Caco-2 (cell line): Measurements from ENCODE around the gene MYBPC3. TPM values are rescaled to one million over a fixed set of nuclear protein-coding genes. Genes with fewer than 3 reads are reported as not detected.

Experiments
- Bru-seq: library from RNA; stranded (reverse); fragments of 400-500 nt; gene quantifications from one replicate; lab custom pipeline; 2021; lab: Mats Ljungman, UMichigan
- BruChase-seq, 2 experiments: library from RNA; stranded (reverse); fragments of 400-500 nt; gene quantifications; one replicate each; lab custom pipeline; 2021; lab: Mats Ljungman, UMichigan
- BruUV-seq: library from RNA; stranded (reverse); fragments of 400-500 nt; replicated peaks from 2 replicates; lab custom pipeline; 2021; lab: Mats Ljungman, UMichigan
- CTCF ChIA-PET: fragments of 300-600 bp; sonication (Branson Sonifier 250); formaldehyde crosslinking; loops from one replicate; lab custom pipeline; 2022; ENCODE audit warnings: antibody characterized with exemption; lab: Charles Lee
- POLR2A ChIA-PET: fragments of 300-600 bp; sonication (Branson Sonifier 250); formaldehyde crosslinking; loops from one replicate; lab custom pipeline; 2022; ENCODE audit warnings: antibody characterized with exemption; lab: Charles Lee
- DNase-seq, 2 experiments: peaks; one replicate each; pipeline versions ENCODE4 v3.0.0 to v3.0.0-alpha.2; 2020 to 2022
- H3K27me3 ChIP-seq: replicated peaks from 2 replicates; pipeline ENCODE4 v1.6.0; 2011; ENCODE audit warnings: low read length; ENCODE audit not compliant: control insufficient read depth, insufficient read depth
- H3K36me3 ChIP-seq: 2 replicates; pipeline ENCODE4 v1.5.1; 2011; ENCODE audit warnings: low read length; ENCODE audit not compliant: control insufficient read depth, insufficient read depth
- H3K4me1 ChIP-seq: fragments of 250-450 bp; sonication (Bioruptor Pico); 2 replicates; pipeline ENCODE4 v1.5.1; 2020; ENCODE audit warnings: mild to moderate bottlenecking
- H3K4me3 ChIP-seq: 2 replicates; pipeline ENCODE4 v1.5.1; 2011; ENCODE audit warnings: low read depth, mild to moderate bottlenecking, control low read depth, low read length
- H3K9me3 ChIP-seq: fragments of 250-450 bp; sonication (Bioruptor Pico); 2 replicates; pipeline ENCODE4 v1.5.1; 2020; ENCODE audit warnings: mild to moderate bottlenecking, moderate library complexity
- H3K27ac Mint-ChIP-seq: one replicate; pipeline ENCODE4 v1.8.0; 2022; ENCODE audit warnings: mixed read lengths; ENCODE audit not compliant: unreplicated experiment
- H3K27me3 Mint-ChIP-seq: one replicate; pipeline ENCODE4 v1.8.0; 2022; ENCODE audit warnings: mixed read lengths; ENCODE audit not compliant: insufficient read depth, unreplicated experiment
- H3K36me3 Mint-ChIP-seq: one replicate; pipeline ENCODE4 v1.8.0; 2022; ENCODE audit warnings: mild to moderate bottlenecking, mixed read lengths; ENCODE audit not compliant: insufficient read depth, unreplicated experiment
- H3K4me1 Mint-ChIP-seq: one replicate; pipeline ENCODE4 v1.8.0; 2022; ENCODE audit warnings: low read depth, mixed read lengths; ENCODE audit not compliant: unreplicated experiment
- H3K4me3 Mint-ChIP-seq: one replicate; pipeline ENCODE4 v1.8.0; 2022; ENCODE audit warnings: mild to moderate bottlenecking, moderate library complexity, mixed read lengths; ENCODE audit not compliant: unreplicated experiment
- H3K9me3 Mint-ChIP-seq: one replicate; pipeline ENCODE4 v1.8.0; 2022; ENCODE audit warnings: mixed read lengths; ENCODE audit not compliant: unreplicated experiment
- intact Hi-C: fragments of 100-400 bp; cut with micrococcal nuclease; formaldehyde crosslinking; loops from one replicate; pipeline ENCODE4 v1.10.0; 2022; ENCODE audit not compliant: unreplicated experiment
- long read RNA-seq: library from polyadenylated mRNA; stranded (forward); transcript quantifications from one replicate; pipeline ENCODE4 v2.0.0, GENCODE V29; 2022
- total RNA-seq: library from RNA; stranded (reverse); gene quantifications from 2 replicates; pipeline ENCODE4 v1.2.3, GENCODE V29; 2022
- TF ChIP-seq, protein P1 (sequence below), 2 experiments: fragments of 200-600 bp in 1 of 2; IDR thresholded peaks; 1 replicate in 1 of 2; 2 replicates in 1 of 2; pipeline versions ENCODE4 v1.5.1 to v1.8.0; 2011 to 2022; ENCODE audit warnings: antibody characterized with exemption in 1 of 2, control low read depth in 1 of 2, inconsistent platforms in 1 of 2, low read depth in 1 of 2, low read length in 1 of 2, mild to moderate bottlenecking in 1 of 2, moderate library complexity in 1 of 2; ENCODE audit not compliant: insufficient read depth in 1 of 2, severe bottlenecking in 1 of 2, unreplicated experiment in 1 of 2

MYBPC3 gene
- total RNA-seq, result not detected in 2 replicates
- Bru-seq, nascent RNA, result not detected
- percentile 11 among the genes with signal in this experiment for BruChase-seq, experiment 1, labeled RNA remaining after a 2-hour chase
- percentile 4 among the genes with signal in this experiment for BruChase-seq, experiment 2, labeled RNA remaining after a 6-hour chase
- long read RNA-seq, result 0 reads

DNA sequence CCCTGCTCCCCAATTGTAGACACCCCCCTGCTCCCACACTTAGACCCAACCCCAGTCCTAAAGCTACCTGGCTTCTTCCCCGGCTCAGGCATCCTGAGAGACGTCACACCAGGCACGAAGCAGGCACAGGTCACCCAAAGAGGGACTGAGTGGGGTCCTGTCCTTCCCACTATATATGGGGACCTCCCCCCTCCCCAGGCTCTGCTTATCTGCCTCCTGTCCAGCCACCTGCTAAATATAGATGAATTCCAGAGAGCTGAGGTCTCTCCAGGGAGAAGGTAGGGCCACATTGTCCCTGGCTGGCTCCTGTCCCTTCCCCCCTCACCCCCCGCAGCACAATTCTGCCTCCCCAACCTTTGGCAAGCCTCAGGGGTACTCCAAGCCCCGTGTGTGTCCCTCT, at the start of gene MYBPC3:
Gene MYBPC3, minus strand, starts transcription at position 147 of the 400 bp plus-strand sequence. Its CDS starts 55 bp downstream, at position 92.
- H3K27me3 ChIP-seq, result no peaks in the 10 kb centered on the region
- peaks cover 4% of the 10 kb centered on the region; the same call in 1 of the 2 replicates for H3K4me1 ChIP-seq
- Mint-ChIP-seq H3K9me3 (no peaks in the 10 kb centered on the region), H3K4me1 (no peaks in the 10 kb centered on the region), H3K4me3 (no peak within 1 kb of the TSS), H3K27ac (no peak within 1 kb of the TSS), H3K27me3 (no peaks in the 10 kb centered on the region), H3K36me3 (no peaks in the 10 kb centered on the region)
- no TSS peak for BruUV-seq
- ChIA-PET POLR2A (no interaction called here), CTCF (no interaction called here)
- no peak for DNase-seq
- no peak within 1 kb of the TSS for H3K4me3 ChIP-seq
- intact Hi-C loops, result no loop called here
- H3K36me3 ChIP-seq, result no peaks in the 10 kb centered on the region
- H3K9me3 ChIP-seq, result peaks cover 3% of the 10 kb centered on the region; the same call in 1 of the 2 replicates
- TF ChIP-seq, protein P1, sequence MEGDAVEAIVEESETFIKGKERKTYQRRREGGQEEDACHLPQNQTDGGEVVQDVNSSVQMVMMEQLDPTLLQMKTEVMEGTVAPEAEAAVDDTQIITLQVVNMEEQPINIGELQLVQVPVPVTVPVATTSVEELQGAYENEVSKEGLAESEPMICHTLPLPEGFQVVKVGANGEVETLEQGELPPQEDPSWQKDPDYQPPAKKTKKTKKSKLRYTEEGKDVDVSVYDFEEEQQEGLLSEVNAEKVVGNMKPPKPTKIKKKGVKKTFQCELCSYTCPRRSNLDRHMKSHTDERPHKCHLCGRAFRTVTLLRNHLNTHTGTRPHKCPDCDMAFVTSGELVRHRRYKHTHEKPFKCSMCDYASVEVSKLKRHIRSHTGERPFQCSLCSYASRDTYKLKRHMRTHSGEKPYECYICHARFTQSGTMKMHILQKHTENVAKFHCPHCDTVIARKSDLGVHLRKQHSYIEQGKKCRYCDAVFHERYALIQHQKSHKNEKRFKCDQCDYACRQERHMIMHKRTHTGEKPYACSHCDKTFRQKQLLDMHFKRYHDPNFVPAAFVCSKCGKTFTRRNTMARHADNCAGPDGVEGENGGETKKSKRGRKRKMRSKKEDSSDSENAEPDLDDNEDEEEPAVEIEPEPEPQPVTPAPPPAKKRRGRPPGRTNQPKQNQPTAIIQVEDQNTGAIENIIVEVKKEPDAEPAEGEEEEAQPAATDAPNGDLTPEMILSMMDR (IDR thresholded peaks at IDR 0.05; ENCODE audit: insufficient read depth in 1 of 2, low read depth in 1 of 2, low read length in 1 of 2, severe bottlenecking in 1 of 2, unreplicated experiment in 1 of 2), result no peak

DNA sequence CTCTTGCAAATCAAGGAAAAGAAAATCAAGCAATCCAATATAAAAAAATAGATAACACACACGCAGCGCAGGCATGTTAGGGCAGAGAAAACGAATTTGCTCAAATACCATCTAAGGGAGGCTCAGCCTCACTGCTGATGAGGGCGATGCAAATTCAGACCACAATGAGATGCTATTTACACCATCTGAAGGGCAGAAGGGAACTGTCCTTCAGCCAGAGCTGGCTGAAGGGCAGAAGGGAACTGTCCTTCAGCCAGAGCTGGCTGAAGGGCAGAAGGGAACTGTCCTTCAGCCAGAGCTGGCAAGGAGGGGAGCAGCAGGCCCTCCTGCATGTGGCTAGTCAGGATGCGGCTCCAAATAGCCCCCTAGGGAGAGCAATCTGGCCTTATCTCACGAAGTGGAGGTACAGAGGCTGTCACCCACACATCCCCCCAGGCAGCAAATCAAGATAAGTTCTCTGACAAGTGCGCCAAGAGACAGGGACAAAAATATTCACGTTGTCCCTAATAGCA, 48.3 kb upstream of the MYBPC3 start:
- H3K9me3 ChIP-seq, result no peaks in the 10 kb centered on the region
- 0 out of 2 replicates have a peak, but pooled peaks cover 4% of the 10 kb centered on the region for H3K4me1 ChIP-seq
- no peak overlapping the region for H3K27ac Mint-ChIP-seq
- intact Hi-C loops, result no loop called here
- H3K4me3 Mint-ChIP-seq, result peak overlapping the region; percentile 73
- no peaks in the 10 kb centered on the region for H3K36me3 ChIP-seq
- DNase-seq, result no peak
- H3K4me3 ChIP-seq, result peak overlapping the region; percentile 45
- no TSS peak for BruUV-seq
- H3K27me3 Mint-ChIP-seq, result no peaks in the 10 kb centered on the region
- H3K4me1 Mint-ChIP-seq, result no peaks in the 10 kb centered on the region
- H3K27me3 ChIP-seq, result no peaks in the 10 kb centered on the region
- TF ChIP-seq, protein P1 (IDR thresholded peaks at IDR 0.05; ENCODE audit: insufficient read depth in 1 of 2, low read depth in 1 of 2, low read length in 1 of 2, severe bottlenecking in 1 of 2, unreplicated experiment in 1 of 2), result no peak
- CTCF ChIA-PET, result interaction anchor here (0.6 to 0.7 kb wide), 2 partner anchors 45 to 153 kb away, joined by 3 to 8 read pairs; no protein-coding TSS in a partner anchor
- POLR2A ChIA-PET, result interaction anchor here (0.6 to 1.3 kb wide), 2 partner anchors 26 to 152 kb away, joined by 3 read pairs; partner anchors contain the start of genes ACP2 and PSMC3
- H3K36me3 Mint-ChIP-seq, result no peaks in the 10 kb centered on the region
- no peaks in the 10 kb centered on the region for H3K9me3 Mint-ChIP-seq

DNA sequence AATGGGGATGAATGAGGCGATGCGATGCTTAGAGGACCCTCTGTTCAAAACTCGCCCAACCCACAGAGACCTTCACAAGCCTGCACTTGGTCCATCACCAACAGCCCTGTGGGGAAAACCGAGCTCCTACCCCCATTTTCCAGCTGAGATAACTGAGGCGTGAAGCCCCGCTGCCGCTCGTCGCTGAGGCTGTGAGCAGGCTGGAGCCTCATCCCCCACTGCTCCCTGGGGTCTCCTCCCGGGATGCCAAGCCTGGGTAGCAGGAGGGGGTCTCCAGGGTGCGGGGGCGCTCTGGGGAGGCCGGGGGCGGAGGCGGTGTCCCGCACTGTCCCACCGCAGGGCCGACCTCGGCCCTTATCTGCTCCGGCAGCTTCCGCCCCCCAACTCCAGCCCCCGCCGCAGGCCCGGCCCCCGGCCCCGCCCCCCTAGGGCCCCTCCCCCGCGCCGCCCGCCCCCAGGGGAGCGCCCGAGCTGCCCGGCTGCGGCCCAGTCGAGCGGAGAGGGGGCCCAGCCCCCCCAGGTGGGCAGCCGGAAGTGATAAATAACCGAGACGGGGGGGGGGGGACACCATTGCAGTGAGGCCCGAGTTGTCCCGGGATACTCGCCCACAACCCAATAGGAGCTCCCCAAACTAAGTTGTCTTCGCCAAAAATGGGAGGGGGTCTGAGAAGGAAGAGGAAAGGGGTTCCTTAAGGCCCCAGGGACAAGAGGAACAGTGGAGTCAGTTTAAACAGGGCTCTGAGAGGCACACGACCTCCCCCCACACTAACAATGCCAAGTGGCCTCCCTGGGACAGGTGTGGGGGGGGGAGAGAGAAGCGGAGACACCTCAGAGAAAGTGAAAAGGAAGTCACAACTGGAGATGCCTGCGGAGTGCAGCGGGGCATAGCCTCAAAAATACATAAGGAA, 47.6 kb upstream of the MYBPC3 start:
- BruUV-seq, result no TSS peak
- Histone ChIP-seq H3K36me3 (no peaks in the 10 kb centered on the region), H3K4me1 (0 out of 2 replicates have a peak, but pooled peaks cover 4% of the 10 kb centered on the region), H3K27me3 (no peaks in the 10 kb centered on the region), H3K9me3 (no peaks in the 10 kb centered on the region), H3K4me3 (peak overlapping the region; percentile 45)
- ChIA-PET CTCF (interaction anchor here (0.6 to 0.7 kb wide), 4 partner anchors 23 to 153 kb away, joined by 3 to 8 read pairs (median 4); no protein-coding TSS in a partner anchor), POLR2A (interaction anchor here (0.6 to 1.3 kb wide), 2 partner anchors 27 to 151 kb away, joined by 3 read pairs; partner anchors contain the start of genes ACP2 and PSMC3)
- Mint-ChIP-seq H3K4me1 (no peaks in the 10 kb centered on the region), H3K9me3 (no peaks in the 10 kb centered on the region), H3K4me3 (peak overlapping the region; percentile 73), H3K27ac (no peak overlapping the region), H3K27me3 (no peaks in the 10 kb centered on the region), H3K36me3 (no peaks in the 10 kb centered on the region)
- TF ChIP-seq, protein P1 (IDR thresholded peaks at IDR 0.05; ENCODE audit: insufficient read depth in 1 of 2, low read depth in 1 of 2, low read length in 1 of 2, severe bottlenecking in 1 of 2, unreplicated experiment in 1 of 2), result no peak
- peak in 1 of 2 experiments; percentile 32 for DNase-seq
- intact Hi-C loops, result no loop called here
